Measurements from ENCODE around the gene RIMBP3C.
"Not testable (repeated sequence)": the region's sequence is repeated elsewhere in the genome, so short reads cannot be mapped to it uniquely, and the experiment has no call there.

RIMBP3C gene

DNA sequence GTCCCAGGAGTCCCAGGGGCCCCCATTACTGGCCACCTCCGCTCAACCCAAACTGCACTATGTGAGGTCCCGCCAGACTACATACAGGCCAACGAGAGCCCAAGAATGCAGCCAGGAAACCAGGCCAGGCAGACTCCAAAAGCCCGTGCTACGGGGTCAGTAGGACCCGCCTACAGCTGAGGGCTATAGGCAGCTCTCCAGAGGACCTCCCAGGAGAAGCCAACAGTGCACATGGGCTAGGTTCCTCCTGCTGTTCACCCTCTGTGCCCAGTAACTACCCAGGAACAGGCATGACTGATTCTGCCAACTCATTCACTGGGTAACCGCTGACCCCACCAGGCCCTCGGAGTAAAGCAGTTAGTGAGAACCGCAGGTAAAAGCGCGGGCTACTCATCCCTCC lies 39.2 kb downstream of the RIMBP3C start:
- not testable (repeated sequence) for H3K4me3 ChIP-seq (ENCODE audit: control insufficient read depth, low read depth, low read length); DNase-seq (ENCODE audit: low read depth)

DNA sequence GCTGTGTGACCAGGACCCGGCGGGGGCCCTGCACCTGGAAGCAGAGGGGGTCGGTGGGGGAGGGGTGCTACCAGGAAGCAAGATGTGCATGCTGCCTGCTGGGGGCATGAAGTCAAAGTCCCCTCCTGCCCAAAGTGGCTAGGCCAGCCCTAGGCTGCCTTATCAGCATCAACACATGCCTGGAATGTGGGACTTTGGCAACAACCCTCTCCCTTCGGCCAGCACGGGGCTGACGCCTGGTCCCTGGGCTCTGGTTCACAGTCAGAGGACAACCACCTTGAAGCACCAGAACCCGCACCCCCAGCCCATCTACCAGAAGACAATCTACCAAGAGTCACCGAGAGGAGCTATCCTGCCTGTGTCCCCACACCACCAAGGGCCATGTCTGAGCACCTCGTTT lies 40.9 kb downstream of the RIMBP3C start:
- H3K4me3 ChIP-seq (ENCODE audit: control insufficient read depth, low read depth, low read length); DNase-seq (ENCODE audit: low read depth): not testable (repeated sequence)

DNA sequence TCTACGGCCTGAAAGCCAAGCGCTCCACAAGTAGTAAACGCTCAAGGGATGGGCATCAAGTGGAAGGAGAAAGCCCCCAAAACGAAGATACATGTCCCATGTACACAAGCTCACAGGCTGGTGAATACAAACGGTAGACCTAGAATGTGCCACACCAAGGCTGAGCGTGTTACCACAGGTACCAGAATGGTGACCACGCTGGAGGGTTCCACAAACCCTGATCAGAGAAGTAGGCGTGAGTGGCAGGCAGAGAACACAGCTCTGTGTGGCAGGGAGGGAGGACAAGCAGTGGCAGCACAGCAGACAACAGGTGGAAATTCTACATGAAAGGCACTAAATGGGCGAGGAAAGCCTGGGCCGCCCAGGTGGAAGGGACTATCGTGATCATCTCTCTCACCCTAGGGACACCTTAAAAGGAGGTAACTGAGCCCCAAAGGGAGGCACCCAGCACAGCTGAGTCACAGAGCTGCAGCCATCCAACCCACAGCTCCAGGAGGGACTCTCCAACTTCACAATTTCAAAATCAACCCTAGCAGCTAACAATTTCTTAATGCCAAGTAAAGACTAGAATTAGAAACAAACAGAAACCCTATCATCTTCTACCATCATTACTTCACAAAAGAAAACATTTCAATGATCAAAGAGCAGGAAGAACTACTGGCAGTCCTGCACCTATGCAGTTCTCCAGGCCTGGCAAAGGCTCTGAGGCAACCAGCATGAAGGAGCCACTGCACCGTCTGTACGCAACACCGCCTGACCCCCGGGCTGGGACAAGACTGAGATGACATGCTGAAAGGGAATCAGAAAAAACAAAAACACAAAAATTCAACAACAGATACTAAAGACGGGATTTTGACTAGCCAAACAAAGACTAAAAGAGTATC lies 51.4 kb downstream of the RIMBP3C start:
- H3K4me3 ChIP-seq (ENCODE audit: control insufficient read depth, low read depth, low read length); DNase-seq (ENCODE audit: low read depth): not testable (repeated sequence)

DNA sequence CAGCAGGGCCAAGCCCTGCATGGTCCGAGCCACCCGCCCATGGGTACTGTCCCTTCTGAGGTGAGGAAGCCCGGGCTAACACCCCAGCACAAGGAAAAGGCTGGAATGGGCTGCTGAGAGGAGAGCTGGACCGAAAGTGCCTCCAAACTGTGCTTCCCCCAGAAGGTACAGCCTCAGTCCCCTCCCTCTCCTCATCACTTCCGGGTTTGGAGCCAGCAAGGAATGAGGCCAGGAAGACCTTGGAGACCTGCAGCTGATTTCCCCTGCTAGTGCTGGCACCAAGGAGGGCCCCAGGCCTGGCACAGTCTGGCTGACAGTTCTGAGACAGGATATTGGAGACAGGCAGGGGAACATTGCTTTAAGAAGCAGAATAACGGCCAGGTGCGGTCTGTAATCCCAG lies 52.8 kb downstream of the RIMBP3C start:
- not testable (repeated sequence) for DNase-seq (ENCODE audit: low read depth); H3K4me3 ChIP-seq (ENCODE audit: control insufficient read depth, low read depth, low read length)

DNA sequence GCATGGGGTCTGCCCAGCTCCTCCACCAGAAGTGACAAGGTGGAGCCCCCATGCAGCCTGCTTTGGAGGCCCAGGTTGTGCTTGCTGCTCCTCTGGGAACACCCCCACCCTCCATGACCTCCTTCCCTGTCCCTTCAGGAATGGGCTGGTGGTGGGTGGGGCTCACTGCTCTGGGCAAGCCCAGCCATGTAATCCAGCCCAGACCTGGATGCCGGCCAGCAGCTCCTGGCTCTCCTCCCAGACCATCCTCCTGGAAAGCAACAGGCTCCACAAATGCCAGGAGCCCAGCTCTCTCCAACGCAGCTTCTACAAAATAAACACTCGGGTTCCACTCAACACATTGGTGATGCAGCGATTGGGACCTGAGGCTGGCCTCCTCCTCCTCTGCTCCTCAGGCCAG lies 53.3 kb downstream of the RIMBP3C start:
- DNase-seq (ENCODE audit: low read depth): not testable (repeated sequence)

More for the DNA sequence above, 53.3 kb downstream of the RIMBP3C start:
- not testable (repeated sequence) for H3K4me3 ChIP-seq (ENCODE audit: control insufficient read depth, low read depth, low read length)
